GM19455 (cell line): ENCODE data around the gene CFAP20DC.
"Not testable (repeated sequence)": the region's sequence is repeated elsewhere in the genome, so short reads cannot be mapped to it uniquely, and the experiment has no call there.

Source experiments
- ATAC-seq: cut with Tn5 transposase; IDR thresholded peaks from one replicate; pipeline ENCODE4 v1.9.1; 2021; ENCODE audit not compliant: unreplicated experiment

Gene CFAP20DC

DNA sequence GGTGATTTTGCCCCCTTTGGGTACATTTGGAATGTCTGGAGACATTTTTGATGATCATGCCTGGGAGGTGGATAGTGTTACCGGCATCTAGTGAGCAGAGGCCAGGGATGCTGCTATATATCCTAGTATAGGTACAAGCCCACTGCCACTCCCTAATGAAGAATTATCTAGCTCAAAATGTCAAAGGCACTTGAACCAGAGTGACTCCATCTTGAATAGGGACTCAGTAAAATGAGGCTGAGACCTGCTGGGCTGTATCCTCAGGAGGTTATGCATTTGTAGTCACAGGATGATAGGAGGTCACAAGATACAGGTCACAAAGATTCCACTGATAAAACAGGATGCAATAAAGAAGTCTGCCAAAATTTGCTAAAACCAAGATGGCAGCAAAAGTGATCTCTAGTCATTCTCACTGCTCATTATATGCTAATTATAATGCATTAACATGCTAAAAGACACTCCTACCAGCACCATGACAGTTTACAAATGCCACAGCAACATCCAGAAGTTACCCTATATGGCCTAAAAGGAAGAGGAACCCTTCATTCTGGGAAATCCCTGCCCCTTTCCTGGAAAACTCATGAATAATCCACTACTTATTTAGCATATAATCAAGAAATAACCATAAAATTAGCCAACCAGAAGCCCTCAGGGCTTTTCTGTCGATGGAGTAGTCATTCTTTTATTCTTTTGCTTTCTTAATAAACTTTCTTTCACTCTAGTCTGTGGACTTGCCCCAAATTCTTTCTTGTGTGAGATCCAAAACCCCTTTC lies 343.2 kb downstream of the CFAP20DC start:
- ATAC-seq = no peak

- ATAC-seq = no peak
Measured at GRCh38 chr3:58704745-58705144, 345.1 kb downstream of the CFAP20DC start.

- not testable (repeated sequence) for ATAC-seq
Measured at GRCh38 chr3:58704304-58704703, 345.5 kb downstream of the CFAP20DC start.

- no peak for ATAC-seq
Measured at GRCh38 chr3:58698246-58698645, 351.6 kb downstream of the CFAP20DC start.

DNA sequence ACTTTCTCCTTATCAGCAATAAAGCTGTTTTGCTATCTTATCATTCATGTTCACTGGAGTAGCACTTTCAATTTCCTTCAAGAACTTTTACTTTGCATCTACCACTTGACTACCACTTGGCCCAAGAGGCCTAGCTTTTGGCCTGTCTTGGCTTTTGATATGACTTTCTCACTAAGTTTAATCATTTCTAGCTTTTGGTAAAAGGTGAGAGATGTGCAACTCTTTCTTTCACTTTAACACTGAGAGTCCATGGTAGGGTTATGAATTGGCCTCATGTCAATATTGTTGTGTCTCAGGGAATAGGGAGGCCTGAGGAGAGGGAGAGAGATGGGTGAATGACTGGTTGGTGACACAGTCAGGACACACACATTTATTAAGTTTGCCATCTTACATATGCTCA lies 352.3 kb downstream of the CFAP20DC start:
- ATAC-seq = no peak

GRCh38 chr3:58696813-58697212 lies 353.0 kb downstream of the CFAP20DC start:
- ATAC-seq = not testable (repeated sequence)

- ATAC-seq = no peak
Measured at GRCh38 chr3:58696093-58696492, 353.7 kb downstream of the CFAP20DC start.

DNA sequence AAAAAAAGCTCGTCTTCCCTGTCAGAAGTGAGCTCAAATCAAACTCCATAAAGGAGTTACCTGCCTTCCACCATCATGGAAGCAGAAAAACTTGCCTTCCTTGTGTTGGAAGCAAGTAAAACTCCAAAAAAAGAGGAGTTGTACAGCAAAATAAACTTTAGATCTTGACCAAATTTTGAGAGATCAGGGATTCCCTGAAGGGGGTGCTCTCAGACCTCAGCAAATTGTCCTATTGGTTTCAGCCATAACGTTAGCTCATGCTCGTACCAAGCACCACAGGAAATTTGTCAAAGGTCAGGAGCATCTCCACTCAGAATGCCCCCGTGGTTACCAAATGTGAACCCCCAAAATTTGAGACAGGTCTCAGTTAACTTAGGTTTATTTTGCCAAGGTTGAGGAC lies 354.5 kb downstream of the CFAP20DC start:
- not testable (repeated sequence) for ATAC-seq

DNA sequence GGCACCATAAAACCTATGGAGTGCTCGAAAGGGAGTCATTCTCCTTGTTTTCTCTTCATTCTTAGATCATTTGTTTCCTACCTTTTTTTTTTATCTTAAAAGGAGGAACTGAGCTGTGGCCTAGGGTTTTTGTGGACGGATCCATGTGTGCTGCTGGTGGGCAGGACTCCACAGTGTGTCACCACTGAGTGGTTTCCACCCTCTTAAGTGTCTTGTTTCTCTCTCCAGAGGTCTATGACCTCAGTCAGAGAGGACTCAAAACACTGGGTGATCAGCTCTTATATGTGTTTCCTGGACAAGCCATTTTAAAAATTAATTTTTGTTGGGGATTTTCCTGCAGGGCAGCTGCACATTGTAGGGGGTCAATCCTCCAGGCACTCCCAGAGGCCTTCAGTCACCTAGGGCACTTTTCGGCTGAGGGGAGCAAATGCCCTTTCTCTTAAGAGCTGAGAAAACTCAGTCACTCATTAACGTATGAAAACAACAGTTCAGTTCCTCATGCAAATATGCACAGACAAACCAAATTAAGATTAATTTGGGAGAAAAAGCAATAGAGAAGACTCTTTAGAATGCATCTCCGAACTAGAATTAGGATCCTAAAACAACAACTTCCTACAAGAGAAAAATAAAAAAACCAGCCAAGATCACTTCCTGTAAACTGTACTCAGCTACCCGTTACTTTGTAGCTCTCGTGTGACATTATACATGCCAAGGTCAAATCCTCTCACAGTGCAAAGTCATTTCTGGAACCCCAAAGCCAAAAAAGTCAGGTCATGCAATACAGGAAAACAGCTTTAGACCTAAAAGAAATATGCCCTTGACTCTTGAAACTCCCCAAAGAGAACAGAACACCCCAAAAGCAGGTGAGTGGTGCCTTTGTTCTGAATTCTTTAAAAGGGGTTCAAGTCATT lies 355.6 kb downstream of the CFAP20DC start:
- no peak for ATAC-seq

DNA sequence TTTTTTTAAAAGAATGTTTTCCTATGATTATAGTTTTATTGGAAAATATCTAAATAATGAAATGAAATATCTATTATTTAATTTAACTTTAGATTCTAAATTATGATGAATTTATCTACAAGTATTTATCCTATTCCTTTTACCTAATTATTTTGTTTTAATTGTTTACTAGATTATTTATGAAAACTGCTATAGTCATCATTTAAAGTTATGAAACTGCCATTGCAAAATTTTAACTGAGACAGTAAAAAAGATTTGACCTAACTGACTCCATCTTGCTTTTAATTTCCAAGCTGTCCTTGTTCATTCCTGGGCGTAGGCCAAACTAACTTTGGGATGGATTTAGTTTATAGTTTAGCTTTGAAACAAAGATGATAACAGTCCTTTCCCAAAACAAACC lies 357.3 kb downstream of the CFAP20DC start:
- ATAC-seq = no peak
